ENCODE measurements around the gene CBFA2T2.
A peak's percentile ranks its signal among the peaks of the same experiment; 100 is the strongest.
"Not testable (repeated sequence)": the region's sequence is repeated elsewhere in the genome, so short reads cannot be mapped to it uniquely, and the experiment has no call there.

Gene CBFA2T2

DNA sequence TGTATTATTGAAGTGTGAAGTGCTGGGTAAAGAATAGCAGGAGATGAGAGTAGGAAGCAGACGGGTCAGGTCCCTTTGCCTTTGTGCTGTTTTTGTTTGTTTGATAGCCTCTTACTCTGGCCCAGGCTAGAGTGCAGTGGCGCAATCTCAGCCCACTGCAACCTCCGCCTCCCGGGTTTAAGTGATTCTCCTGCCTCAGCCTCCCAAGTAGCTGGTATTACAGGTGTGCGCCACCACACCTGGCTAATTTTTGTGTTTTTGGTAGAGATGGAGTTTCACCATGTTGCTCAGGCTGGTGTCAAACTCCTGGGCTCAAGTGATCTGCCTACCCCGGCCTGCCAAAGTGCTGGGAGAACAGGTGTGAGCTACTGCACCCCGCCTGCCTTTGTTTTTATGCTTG lies 18.1 kb downstream of the CBFA2T2 start:
- DNase-seq, result not testable (repeated sequence)

DNA sequence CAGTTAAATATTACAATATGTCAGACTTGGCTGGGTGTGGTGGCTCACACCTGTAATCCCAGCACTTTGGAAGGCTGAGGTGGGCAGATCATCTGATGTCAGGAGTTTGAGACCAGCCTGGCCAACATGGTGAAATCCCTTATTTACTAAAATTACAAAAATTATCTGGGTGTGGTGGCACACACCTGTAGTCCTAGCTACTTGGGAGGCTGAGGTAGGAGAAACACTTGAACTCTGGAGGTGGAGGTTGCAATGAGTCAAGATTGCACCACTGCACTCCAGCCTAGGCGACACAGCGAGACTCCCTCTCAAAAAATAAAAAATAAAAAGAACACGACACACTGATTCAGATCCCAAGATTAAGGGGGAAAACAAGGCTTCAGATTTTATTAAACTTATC lies 19.2 kb downstream of the CBFA2T2 start:
- not testable (repeated sequence) for DNase-seq

DNA sequence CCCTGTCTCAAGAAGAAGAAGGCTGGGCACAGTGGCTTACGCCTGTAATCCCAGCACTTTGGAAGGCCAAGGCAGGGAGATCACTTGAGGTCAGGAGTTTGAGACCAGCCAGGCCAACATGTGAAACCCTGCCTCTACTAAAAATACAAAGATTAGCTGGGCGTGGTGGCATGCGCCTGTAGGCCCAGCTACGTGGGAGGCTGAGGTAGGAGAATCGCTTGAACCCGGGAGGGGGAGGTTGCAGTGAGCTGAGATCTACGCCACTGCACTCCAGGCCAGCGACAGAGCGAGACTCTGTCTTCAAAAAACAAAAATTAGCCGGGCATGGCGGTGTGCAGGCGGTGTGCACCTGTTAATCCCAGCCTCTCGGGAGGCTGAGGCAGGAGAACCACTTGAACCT lies 22.0 kb downstream of the CBFA2T2 start:
- not testable (repeated sequence) for DNase-seq

DNA sequence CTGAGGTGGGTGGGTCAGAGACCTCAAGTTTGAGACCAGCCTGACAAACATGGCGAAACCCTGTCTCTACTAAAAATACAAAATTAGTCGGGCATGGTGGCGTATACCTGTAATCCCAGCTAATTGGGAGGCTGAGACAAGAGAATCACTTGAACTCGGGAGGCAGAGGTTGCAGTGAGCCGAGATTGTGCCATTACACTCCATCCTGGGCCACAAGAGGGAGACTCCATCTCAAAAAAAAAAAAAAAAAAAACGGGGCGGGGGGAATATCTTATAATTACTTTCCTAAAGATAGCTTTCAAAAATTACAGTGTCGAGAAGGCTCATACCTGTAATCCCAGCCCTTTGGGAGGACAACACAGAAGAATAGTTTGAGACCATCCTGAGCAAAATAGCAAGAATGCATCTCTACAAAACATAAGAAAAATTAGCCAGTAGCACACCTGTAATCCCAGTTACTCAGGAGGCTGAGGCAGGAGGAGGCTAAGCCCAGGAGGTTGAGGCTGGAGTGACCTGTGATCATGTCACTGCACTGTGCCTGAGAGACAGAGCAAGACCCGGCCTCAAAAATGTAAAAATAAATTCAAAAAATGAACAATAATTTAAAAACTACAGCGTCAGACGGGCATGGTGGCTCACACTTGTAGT lies 25.8 kb downstream of the CBFA2T2 start:
- DNase-seq, result no peak

DNA sequence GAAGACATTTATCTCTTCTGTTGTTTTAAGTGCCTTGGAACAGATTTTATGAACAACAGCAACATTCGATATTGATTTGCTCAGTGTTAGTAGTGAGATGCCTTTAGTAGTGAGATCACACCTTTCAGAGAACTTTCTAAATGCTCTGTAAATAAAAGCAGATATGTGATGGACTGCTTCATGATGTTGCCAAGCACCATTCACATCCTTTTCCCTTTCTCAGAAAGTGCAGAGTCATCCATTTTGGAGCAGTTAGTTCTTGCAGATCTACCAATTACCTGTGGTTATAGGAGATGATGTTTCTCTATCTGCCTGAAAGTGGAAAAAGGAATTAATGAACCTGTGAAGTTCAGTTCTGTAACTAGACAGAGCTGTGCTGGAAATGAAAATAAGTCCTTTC lies 27.0 kb downstream of the CBFA2T2 start:
- no peak for DNase-seq

DNA sequence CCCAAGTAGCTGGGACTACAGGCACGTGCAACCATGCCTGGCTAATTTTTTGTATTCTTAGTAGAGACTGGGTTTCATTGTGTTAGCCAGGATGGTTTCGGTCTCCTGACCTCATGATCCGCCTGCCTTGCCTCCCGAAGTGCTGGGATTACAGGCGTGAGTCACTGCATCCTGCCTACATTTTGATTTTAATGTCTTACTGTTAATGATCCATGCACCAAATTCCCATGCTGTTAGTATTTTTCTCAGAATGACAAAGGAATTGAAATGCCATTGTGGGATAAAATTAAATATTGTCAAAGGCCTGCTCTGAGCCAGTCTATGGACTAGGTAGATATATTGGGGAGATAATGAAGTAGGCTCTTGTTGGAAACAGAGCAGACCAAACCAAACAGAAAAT lies 28.2 kb downstream of the CBFA2T2 start:
- DNase-seq, result no peak

DNA sequence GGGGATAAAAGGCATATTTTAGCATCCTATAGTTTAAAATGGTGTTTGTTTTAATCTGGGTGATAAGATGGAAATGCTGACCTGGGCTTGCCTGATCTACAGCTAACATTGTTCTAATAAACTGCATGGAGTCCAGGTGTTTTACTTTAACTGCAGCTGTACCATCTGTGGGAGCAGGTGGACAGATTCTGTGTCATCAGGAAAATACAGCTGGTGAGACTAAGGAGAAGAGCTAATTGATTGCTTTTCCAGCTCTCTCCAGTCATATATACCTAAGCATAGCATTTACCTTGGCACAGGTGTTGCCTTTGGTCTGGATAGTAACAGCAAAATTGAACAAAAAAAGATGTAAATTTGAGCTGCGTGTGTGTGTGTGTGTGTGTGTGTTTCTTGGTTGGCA lies 31.6 kb downstream of the CBFA2T2 start:
- peak; percentile 93 for DNase-seq

DNA sequence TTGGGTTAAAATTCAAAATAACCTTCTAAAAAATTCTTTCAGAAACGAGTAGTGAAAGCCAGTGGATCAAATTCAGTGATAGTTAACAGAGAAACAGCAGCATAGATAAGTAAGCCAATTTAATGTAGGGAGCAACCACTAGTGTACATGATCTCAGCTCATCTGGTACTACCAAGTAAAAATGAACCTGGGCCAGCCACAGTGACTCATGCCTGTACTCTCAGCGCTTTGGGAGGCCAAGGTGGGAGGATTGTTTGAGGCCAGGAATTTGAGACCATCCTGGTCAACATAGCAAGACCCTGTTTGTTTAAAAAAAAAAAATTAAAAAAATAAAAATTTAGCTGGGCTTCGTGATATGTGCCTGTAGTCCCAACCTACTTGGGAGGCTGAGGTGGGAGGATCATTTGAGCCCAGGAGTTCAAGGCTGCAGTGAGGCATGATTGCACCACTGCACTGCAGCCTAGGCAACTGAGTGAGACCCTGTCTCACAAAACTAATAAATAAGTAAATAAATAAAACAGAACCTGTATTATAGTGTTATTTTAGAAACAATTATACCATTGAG lies 32.4 kb downstream of the CBFA2T2 start:
- no peak for DNase-seq

DNA sequence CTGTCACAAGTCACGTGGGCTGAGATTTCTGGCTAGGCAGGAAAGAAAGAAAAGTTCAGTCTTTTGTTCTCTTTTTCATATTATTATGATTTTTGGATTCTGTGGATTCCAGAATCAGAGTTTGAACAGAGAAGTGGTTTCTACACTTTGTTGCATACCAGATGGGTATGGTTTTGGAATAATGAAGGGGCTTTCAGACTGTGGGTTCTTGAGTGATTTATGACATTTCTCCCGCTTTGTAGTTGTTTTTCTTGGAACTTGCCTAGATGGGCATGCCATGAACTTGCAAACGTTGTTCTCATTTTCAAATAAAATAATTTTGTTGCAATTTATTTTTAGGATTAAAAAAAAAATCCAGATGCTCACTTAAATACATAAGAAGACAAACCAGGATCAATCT lies 34.4 kb downstream of the CBFA2T2 start:
- no peak for DNase-seq

DNA sequence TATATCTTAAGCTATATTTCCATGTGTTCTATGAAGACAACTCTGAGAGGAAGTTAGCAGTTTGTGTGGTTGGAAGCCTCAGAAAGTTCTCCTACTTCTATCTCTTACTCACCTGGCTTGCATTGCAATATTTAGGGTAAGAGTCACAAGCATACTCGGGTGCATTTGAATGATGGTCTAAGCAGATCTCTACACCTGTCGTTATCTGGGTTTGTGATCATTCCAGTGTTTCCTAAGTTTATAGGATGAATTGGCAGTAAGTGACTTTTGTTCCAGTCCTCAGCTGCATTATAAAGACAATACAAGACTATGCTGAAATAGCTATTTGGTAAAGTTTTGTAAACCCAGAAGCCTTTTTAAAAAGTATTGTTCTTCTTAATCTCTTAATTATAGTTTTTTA lies 36.9 kb downstream of the CBFA2T2 start:
- DNase-seq, result no peak

DNA sequence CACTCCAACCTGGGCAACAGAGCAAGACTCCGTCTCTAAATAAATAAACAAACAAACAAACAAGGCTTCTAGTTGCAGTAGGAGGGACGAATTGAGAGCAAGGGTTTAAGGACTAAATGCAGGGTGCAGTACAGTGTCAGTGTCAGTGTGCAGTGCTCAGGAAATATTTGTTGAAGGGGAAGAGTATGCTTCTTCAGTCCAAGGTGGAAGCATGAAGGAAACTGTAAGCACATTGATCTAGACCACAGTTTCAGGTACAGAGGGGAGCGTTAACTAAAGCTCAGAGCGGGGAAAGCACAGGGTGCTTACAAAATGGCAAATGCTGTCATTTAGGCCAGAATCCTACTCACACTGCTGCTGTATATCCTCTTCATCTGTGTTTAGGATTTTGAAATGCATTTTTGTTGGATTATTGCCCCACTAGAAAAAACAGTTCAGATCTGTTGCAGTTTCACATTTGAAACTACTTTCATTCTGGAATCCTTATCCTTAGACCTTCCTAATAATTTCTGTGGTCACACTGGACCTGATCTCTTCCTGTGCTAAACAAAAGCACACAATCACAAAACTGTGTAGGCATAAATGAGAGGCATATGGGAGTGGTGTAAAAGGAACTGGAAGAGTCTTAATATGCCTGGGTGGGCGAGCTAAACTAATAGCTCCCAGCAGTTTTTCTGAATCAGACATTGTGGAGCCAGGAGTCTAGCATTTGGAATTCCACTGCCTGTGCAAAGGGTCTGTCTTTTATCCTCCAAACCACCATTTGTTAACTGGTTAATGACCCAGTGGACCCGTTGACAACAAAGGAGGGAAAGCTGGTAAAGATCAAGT lies 41.4 kb downstream of the CBFA2T2 start:
- no peak for DNase-seq

DNA sequence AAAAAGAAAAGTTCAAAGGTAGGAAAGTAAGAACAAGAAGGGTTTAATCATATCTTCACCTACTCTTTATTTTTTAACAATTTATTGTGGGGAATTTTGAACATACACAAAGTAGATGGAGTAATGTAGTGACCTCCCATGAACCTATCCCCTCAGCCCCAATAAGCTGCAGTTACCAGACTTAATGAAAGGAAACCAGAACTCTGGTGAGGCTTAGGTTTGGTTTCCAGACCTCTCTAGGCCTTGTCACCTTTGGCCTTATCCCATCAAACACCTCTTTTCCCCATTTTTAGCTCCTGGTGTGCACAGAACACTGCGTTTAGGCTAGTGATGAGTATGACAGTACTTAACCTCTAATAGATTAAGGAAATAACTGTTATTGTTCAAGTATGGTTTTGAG lies 42.0 kb downstream of the CBFA2T2 start:
- no peak for DNase-seq

DNA sequence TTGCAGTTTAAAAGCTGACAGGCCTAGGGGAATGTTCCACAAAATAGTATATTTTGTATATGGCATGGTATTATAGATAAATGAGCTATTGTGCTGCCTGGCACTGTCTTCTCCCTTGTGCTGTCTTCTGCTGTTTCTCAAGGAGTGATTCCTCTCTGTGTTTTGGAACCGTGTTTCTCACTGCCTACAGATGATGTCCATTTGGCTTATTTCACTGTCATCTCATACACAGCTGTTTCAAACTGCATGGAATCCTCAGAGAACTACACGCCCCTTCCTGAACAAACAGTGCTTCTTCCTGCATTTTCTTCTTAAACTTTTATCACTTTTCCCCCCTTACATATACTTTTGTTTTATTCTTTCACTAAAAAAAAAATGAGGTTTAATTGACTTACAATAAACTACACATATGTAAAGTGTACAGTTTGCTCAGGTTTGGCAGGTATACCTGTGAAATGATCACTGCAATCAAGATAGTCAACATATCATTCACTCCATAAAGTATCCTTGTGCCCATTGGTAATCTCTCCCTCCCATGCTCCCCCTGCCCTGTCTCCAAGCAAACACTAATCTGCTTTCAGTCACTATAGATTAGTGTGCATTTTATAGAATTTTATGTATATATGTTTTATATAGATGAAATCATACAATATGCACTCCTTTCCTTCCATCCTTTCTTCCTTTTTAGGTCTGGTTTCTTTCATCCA lies 43.0 kb downstream of the CBFA2T2 start:
- DNase-seq, result no peak

DNA sequence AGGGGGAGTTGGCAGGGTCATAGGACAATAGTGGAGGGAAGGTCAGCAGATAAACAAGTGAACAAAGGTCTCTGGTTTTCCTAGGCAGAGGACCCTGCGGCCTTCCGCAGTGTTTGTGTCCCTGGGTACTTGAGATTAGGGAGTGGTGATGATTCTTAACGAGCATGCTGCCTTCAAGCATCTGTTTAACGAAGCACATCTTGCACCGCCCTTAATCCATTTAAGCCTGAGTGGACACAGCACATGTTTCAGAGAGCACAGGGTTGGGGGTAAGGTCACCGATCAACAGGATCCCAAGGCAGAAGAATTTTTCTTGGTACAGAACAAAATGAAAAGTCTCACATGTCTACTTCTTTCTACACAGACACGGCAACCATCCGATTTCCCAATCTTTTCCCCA lies 45.8 kb downstream of the CBFA2T2 start:
- DNase-seq, result not testable (repeated sequence)

DNA sequence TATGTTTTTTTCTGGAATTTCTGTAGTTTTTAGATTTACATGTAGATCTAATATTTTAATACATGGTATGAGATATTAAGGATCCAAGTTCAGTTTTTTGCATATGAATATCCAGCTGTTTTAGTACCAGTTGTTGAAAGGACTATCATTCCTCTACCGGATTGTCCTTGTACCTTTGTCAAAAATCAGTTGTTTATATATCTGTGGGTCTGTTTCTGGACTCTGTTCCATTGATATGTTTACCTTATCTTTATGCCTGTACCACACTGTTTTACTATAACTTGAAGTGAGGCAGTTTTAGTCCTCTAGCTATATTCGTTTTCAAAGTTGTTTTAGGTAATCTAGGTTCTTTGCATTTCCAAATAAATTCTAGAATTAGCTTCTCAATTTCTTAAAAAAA lies 47.7 kb downstream of the CBFA2T2 start:
- no peak for DNase-seq

DNA sequence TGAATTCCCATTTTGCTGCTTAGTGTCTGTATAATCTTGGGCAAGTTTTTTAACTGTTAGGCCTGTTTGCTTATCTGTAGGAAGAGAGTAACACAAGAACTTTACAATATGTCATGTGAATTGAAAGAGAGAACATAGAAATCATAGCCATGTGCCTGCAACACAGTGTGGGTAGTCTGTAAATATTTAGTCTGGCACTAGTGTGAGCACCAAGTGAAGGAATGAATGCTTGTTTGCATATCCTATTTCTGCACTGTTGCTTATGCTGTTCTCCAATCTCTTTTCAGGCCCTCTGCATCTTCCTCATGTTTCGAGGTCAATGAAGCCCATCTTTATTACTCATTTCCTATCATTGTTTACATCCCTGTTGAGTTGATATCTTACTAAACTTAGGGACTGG lies 49.2 kb downstream of the CBFA2T2 start:
- DNase-seq, result no peak

DNA sequence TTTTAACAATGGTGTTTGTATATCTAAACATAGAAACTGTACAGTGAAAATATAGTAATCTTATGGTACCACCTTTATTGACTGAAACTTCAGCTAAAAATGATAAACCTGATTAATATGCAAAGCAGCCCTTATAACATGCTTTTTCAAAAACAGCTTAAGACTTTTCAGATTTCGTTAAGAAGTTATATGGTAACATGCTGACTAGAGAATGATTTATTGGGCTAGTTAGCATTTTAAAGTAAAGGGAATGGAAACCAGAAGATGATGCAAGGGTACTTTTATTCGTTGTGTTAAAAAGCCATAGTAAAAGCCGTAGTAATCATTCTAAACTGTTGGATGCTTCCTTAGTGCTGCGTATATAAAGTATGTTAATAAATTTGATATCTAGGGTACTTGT lies 50.5 kb downstream of the CBFA2T2 start:
- DNase-seq, result no peak

DNA sequence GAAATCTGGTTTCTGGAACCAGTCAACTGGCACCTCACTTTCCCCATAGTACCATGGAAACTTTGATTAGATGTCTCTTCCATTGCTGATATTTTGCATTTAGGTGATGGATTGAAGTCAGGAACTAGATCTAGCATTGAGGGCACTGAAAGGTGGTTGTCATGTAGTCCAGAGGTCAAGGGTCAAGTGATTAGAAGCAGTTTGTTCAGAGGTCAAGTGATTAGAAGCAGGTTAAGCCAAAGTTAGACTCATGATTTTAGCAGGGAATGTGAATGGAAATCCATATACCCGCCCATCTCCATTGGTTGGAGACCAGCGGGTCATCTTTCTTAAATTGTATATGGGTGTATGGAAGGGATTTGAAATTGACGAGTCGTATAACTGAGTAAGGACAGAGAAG lies 51.2 kb downstream of the CBFA2T2 start:
- no peak for DNase-seq

DNA sequence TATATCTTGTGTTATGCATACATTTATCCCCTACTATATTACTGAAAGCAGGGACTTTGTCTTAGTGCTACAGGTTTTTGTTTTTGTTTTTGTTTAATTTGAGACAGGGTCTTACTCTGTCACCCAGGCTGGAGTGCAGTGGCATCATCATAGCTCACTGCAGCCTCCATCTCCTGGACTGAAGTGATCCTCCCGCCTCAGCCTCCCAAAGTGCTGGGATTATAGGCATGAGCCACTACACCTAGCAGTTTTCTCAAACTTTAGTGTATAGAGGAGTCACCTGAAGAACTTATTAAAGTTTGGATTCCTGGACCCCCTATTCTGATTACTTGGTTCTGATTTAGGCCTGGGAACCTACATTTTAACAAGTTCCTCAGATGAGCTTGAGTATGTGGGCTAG lies 51.9 kb downstream of the CBFA2T2 start:
- DNase-seq, result no peak

DNA sequence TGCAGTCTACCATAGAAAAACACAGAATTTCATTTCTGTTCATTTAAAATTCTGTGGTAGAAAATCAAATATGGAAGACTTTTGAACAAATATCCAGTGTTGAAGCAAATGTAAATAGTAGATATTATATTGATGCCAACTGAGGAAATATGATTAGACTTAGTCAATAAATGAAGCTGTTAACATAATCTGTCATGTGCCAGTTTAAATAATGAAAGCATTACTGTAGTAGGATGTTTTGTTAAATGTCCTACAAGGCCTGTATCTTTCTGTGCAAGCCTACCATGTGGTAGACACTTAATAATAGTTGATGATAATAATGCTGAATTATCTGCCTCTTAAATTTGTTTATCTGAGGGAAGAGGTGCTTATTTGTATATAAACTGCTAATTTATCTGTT lies 55.9 kb downstream of the CBFA2T2 start:
- no peak for DNase-seq

DNA sequence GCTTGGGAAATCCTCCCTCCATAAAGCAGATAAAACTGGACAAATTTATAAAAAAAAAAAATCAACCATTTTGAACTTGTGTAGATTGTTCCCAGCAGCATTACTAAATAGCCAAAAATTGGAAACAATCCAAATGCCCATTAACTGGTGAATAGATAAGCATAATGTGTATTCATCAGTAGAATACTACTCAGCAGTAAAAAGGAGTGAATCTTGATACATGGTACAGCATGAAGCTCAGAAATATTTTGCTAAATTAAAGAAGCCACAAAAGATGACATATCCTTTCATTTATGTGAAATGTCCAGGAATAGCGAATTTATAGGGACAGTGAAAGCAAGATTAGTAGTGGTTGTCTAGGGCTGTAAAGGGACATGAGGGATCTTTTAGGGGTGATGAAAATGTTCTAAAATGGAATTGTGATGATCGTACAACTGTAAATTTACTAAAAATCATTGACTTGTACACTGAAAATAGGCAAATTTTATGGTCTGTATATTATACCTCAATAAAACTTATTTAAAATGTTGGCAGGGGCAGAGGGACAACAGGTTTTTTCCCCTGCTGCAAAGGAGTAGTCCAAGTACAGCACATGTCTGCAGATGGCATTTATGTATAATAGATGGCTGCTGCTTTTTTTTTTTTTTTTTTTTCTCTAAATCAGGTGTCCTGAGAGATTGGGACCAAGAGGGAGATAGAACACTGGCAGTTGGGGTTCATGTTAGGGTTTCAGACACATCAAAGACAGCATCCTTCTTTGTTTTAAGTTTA lies 59.5 kb downstream of the CBFA2T2 start:
- no peak for DNase-seq

DNA sequence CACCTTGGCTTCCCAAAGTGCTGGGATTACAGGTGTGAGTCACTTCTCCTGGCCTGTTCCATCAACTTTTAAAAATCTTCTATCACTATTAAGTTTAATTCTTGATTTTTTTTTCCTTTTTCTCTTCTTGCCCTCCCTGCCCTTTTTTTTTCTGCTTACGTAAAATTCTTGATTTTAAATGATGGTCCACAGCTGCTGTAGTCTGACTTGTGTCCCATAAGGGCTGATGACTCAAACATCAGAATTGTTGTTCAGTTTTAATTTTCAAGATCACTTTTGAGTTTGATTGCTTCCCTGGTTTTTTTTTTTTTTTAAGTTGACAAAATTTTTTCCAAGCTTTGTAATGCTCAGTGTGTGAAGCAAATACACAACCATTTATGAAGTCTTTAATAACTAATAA lies 61.9 kb downstream of the CBFA2T2 start:
- no peak for DNase-seq

DNA sequence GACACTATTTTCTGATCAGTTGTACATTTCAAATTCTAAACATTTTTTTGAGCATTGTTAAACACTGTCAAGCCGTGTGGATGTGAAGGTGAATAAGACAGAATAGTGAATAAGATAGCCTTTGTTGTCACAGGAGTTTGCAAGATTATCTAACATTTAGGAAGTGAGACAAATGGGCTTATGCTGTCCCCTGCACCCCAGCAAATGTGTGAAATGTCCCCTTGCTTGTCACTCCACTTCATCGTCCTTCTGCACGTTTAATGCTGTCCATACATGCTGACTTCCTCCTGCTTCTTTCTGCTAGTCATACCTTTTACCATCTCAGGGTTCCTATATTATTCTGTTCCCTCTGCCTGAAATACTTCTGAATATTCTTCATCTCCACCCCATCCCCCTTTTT lies 62.6 kb downstream of the CBFA2T2 start:
- DNase-seq, result peak; percentile 79

Data from NCI-H524 treated with DMSO at 0.1 percent for 48 hours (cell line).